Measurements from ENCODE around the gene AHR.

DNA sequence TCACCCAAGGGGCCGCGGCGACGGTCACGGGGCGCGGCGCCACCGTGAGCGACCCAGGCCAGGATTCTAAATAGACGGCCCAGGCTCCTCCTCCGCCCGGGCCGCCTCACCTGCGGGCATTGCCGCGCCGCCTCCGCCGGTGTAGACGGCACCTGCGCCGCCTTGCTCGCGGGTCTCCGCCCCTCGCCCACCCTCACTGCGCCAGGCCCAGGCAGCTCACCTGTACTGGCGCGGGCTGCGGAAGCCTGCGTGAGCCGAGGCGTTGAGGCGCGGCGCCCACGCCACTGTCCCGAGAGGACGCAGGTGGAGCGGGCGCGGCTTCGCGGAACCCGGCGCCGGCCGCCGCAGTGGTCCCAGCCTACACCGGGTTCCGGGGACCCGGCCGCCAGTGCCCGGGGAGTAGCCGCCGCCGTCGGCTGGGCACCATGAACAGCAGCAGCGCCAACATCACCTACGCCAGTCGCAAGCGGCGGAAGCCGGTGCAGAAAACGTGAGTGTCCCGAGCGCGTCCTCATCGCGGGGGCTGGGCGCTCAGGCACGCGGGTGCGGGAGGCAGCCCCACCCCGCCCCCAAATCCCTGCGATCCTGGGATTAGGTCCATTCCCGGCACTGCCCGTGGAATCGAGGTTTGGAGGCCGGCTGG, 509 bp downstream of the AHR start:
- TF ChIP-seq, protein P1, sequence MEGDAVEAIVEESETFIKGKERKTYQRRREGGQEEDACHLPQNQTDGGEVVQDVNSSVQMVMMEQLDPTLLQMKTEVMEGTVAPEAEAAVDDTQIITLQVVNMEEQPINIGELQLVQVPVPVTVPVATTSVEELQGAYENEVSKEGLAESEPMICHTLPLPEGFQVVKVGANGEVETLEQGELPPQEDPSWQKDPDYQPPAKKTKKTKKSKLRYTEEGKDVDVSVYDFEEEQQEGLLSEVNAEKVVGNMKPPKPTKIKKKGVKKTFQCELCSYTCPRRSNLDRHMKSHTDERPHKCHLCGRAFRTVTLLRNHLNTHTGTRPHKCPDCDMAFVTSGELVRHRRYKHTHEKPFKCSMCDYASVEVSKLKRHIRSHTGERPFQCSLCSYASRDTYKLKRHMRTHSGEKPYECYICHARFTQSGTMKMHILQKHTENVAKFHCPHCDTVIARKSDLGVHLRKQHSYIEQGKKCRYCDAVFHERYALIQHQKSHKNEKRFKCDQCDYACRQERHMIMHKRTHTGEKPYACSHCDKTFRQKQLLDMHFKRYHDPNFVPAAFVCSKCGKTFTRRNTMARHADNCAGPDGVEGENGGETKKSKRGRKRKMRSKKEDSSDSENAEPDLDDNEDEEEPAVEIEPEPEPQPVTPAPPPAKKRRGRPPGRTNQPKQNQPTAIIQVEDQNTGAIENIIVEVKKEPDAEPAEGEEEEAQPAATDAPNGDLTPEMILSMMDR (IDR thresholded peaks at IDR 0.05; ENCODE audit: poor library complexity), result no peak
- no peak for TF ChIP-seq EZH2phosphoT487 (IDR thresholded peaks at IDR 0.05; ENCODE audit: low read depth, severe bottlenecking, unreplicated experiment)
- TF ChIP-seq EZH2 (IDR thresholded peaks at IDR 0.05; ENCODE audit: borderline replicate concordance), result no peak
